WTC11 (cell line): Measurements from ENCODE around the gene CLDN8.

ENCODE experiments used
- CBFB ChIP-seq: sonication (generic); formaldehyde crosslinking; IDR thresholded peaks from 2 replicates; pipeline ENCODE4 v1.8.1; 2022; ENCODE audit warnings: mild to moderate bottlenecking, low read depth, missing genetic modification reagents
- CREB1 ChIP-seq: sonication (generic); formaldehyde crosslinking; IDR thresholded peaks from 2 replicates; pipeline ENCODE4 v1.8.0; 2023; ENCODE audit warnings: mild to moderate bottlenecking, missing genetic modification reagents
- CTCF ChIP-seq: fragments of 200-600 bp; IDR thresholded peaks from 2 replicates; pipeline ENCODE4 v1.8.0; 2022; ENCODE audit warnings: antibody characterized with exemption
- GABPB1 ChIP-seq: sonication (generic); formaldehyde crosslinking; IDR thresholded peaks from 2 replicates; pipeline ENCODE4 v1.8.1; 2023; ENCODE audit warnings: mild to moderate bottlenecking, missing genetic modification reagents
- IRF2 ChIP-seq: sonication (generic); formaldehyde crosslinking; IDR thresholded peaks from 2 replicates; pipeline ENCODE4 v1.8.0; 2022; ENCODE audit warnings: low read depth, missing genetic modification reagents, borderline replicate concordance
- NR2C2 ChIP-seq: sonication (generic); formaldehyde crosslinking; IDR thresholded peaks from 2 replicates; pipeline ENCODE4 v1.8.0; 2022; ENCODE audit warnings: mild to moderate bottlenecking, missing genetic modification reagents
- NR3C1 ChIP-seq: sonication (generic); formaldehyde crosslinking; conservative IDR thresholded peaks from 2 replicates; pipeline ENCODE4 v1.8.1; 2023; ENCODE audit warnings: low read depth, mild to moderate bottlenecking, missing genetic modification reagents
- SP1 ChIP-seq: sonication (generic); formaldehyde crosslinking; conservative IDR thresholded peaks from 2 replicates; pipeline ENCODE4 v1.8.1; 2022; ENCODE audit warnings: missing genetic modification reagents
- ZNF138 ChIP-seq: sonication (generic); formaldehyde crosslinking; conservative IDR thresholded peaks from 2 replicates; pipeline ENCODE4 v1.8.1; 2022; ENCODE audit warnings: mild to moderate bottlenecking, moderate library complexity, missing genetic modification reagents
- TF ChIP-seq, protein P1 (sequence below): fragments of 250-450 bp; sonication (Bioruptor Pico); IDR thresholded peaks from 2 replicates; pipeline ENCODE4 v2.1.2; 2022; ENCODE audit warnings: mild to moderate bottlenecking, moderate library complexity
- TF ChIP-seq, protein P2 (sequence below): sonication (generic); formaldehyde crosslinking; IDR thresholded peaks from 2 replicates; pipeline ENCODE4 v1.8.0; 2022; ENCODE audit warnings: mild to moderate bottlenecking, missing genetic modification reagents
- TF ChIP-seq, protein P3 (sequence below): sonication (generic); formaldehyde crosslinking; IDR thresholded peaks from 2 replicates; pipeline ENCODE4 v1.8.0; 2022; ENCODE audit warnings: mild to moderate bottlenecking, missing genetic modification reagents
- TF ChIP-seq, protein P4 (sequence below): sonication (generic); formaldehyde crosslinking; IDR thresholded peaks from 2 replicates; pipeline ENCODE4 v1.8.1; 2023; ENCODE audit warnings: mild to moderate bottlenecking, missing genetic modification reagents, moderate library complexity

DNA sequence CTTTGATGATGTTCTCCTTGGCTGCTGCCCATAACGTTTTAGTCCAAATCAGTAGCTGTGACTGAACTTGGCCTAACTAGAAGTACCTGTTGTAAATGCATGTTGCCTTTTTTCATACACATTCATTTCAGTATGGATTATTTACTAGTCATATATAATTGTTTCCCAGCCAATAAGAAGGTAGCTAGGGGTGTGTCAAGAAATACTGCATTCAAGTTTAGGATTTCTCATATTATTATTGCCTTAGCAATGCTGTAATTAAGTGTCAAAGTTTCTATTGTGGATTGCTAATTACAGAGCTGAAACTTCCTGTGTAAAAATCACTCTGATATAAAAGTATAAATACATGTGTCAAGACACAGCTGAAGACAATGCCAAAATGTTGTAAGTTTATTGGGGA is 49.2 kb downstream of the CLDN8 start, which contains the start of gene CLDN17:
- TF ChIP-seq NR3C1 (CRISPR knock-in tag): no peak
- TF ChIP-seq, protein P1, sequence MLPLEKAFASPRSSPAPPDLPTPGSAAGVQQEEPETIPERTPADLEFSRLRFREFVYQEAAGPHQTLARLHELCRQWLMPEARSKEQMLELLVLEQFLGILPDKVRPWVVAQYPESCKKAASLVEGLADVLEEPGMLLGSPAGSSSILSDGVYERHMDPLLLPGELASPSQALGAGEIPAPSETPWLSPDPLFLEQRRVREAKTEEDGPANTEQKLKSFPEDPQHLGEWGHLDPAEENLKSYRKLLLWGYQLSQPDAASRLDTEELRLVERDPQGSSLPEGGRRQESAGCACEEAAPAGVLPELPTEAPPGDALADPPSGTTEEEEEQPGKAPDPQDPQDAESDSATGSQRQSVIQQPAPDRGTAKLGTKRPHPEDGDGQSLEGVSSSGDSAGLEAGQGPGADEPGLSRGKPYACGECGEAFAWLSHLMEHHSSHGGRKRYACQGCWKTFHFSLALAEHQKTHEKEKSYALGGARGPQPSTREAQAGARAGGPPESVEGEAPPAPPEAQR: no peak
- no peak for TF ChIP-seq ZNF138
- TF ChIP-seq, protein P2, sequence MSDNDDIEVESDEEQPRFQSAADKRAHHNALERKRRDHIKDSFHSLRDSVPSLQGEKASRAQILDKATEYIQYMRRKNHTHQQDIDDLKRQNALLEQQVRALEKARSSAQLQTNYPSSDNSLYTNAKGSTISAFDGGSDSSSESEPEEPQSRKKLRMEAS (CRISPR knock-in tag): no peak
- no peak for TF ChIP-seq CREB1 (CRISPR knock-in tag)
- TF ChIP-seq NR2C2 (CRISPR knock-in tag): no peak
- TF ChIP-seq CTCF: no peak
- TF ChIP-seq, protein P3, sequence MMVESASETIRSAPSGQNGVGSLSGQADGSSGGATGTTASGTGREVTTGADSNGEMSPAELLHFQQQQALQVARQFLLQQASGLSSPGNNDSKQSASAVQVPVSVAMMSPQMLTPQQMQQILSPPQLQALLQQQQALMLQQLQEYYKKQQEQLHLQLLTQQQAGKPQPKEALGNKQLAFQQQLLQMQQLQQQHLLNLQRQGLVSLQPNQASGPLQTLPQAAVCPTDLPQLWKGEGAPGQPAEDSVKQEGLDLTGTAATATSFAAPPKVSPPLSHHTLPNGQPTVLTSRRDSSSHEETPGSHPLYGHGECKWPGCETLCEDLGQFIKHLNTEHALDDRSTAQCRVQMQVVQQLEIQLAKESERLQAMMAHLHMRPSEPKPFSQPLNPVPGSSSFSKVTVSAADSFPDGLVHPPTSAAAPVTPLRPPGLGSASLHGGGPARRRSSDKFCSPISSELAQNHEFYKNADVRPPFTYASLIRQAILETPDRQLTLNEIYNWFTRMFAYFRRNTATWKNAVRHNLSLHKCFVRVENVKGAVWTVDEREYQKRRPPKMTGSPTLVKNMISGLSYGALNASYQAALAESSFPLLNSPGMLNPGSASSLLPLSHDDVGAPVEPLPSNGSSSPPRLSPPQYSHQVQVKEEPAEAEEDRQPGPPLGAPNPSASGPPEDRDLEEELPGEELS (CRISPR knock-in tag): no peak
- TF ChIP-seq, protein P4, sequence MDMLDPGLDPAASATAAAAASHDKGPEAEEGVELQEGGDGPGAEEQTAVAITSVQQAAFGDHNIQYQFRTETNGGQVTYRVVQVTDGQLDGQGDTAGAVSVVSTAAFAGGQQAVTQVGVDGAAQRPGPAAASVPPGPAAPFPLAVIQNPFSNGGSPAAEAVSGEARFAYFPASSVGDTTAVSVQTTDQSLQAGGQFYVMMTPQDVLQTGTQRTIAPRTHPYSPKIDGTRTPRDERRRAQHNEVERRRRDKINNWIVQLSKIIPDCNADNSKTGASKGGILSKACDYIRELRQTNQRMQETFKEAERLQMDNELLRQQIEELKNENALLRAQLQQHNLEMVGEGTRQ (CRISPR knock-in tag): no peak
- no peak for TF ChIP-seq IRF2 (CRISPR knock-in tag)
- TF ChIP-seq GABPB1: no peak
- no peak for TF ChIP-seq SP1 (CRISPR knock-in tag)
- no peak for TF ChIP-seq CBFB (CRISPR knock-in tag)
